Body of pancreas (tissue), 4 donors: ENCODE measurements around the gene TNNT2. TPM values are rescaled to one million over a fixed set of nuclear protein-coding genes. Genes with fewer than 3 reads are reported as not detected.

ENCODE experiments used
- ATAC-seq: fragments of 150-250 bp; one replicate; pipeline ENCODE4 v1.9.1; 2016
- DNase-seq, 4 donors: peaks; one replicate each; pipeline ENCODE4 v3.0.0-alpha.2; 2019
- H3K27ac ChIP-seq, 4 donors: fragments of 200-600 bp; sonication (generic); 1 replicate in 3 of 4; 2 replicates in 1 of 4; pipeline versions ENCODE4 v1.5.1 to v1.6.1; 2016 to 2019; ENCODE audit warnings: mild to moderate bottlenecking in 1 of 4, mixed read lengths in 1 of 4, moderate library complexity in 1 of 4
- H3K27me3 ChIP-seq, 2 donors: fragments of 200-600 bp; sonication (generic); one replicate each; pipeline ENCODE4 v1.6.0; 2016; ENCODE audit warnings: mild to moderate bottlenecking in 1 of 2
- H3K36me3 ChIP-seq, 2 donors: fragments of 200-600 bp; sonication (generic); replicated peaks in 1 of 2; 2 replicates each; pipeline ENCODE4 v1.5.1; 2016; ENCODE audit warnings: low read depth in 2 of 2; ENCODE audit not compliant: insufficient read depth in 1 of 2
- H3K4me1 ChIP-seq: fragments of 200-600 bp; sonication (generic); one replicate; pipeline ENCODE4 v1.6.0; 2016
- H3K4me3 ChIP-seq, 2 donors: fragments of 200-600 bp; sonication (generic); 1 replicate in 1 of 2; 2 replicates in 1 of 2; pipeline ENCODE4 v1.5.1; 2016 to 2019
- H3K9me3 ChIP-seq, 3 donors: fragments of 200-600 bp; sonication (generic); 1 replicate in 2 of 3; 2 replicates in 1 of 3; pipeline ENCODE4 v1.5.1; 2016
- CTCF ChIP-seq, 7 experiments: fragments of 450-650 bp in 4 of 7; fragments of 200-600 bp in 3 of 7; sonication (generic) in 3 of 7; IDR thresholded peaks; one replicate each; pipeline ENCODE4 v1.5.1; 2016 to 2019; ENCODE audit warnings: antibody characterized with exemption in 7 of 7
- POLR2A ChIP-seq, 3 donors: fragments of 450-650 bp; IDR thresholded peaks; one replicate each; pipeline ENCODE4 v1.6.1; 2016; ENCODE audit warnings: antibody characterized with exemption in 3 of 3, mild to moderate bottlenecking in 2 of 3
- WGBS, 2 donors: methylation state at CpG; one replicate each; pipeline ENCODE4 v1.1.5; 2017; 5-methylcytosine and 5-hydroxymethylcytosine counted together
- intact Hi-C: fragments of 100-400 bp; cut with DNase I; formaldehyde crosslinking; loops from one replicate; pipeline ENCODE4 v1.15.1; 2023
- total RNA-seq, 2 donors: library from RNA; depleted of rRNA; stranded (reverse); fragments of >200 nt; gene quantifications; one replicate each; pipeline ENCODE4 v1.1.0, GENCODE V29; 2016

Gene TNNT2
- total RNA-seq, 2 donors from 2014 or later = 1.8 TPM; not detected in 1

- intact Hi-C loops = loop anchor here (5.0 kb wide), 1 partner anchor 33 kb away; no protein-coding TSS in a partner anchor
- Histone ChIP-seq H3K27ac (no peak overlapping the region), H3K27me3 (no peaks in the 10 kb centered on the region), H3K9me3 (no peaks in the 10 kb centered on the region), H3K4me1 (peaks cover 9% of the 10 kb centered on the region), H3K4me3 (no peak overlapping the region), H3K36me3 (no peaks in the 10 kb centered on the region)
- TF ChIP-seq POLR2A (IDR thresholded peaks at IDR 0.05) (no peak), CTCF (IDR thresholded peaks at IDR 0.05) (no peak)
- DNase-seq = no peak
- no peak for ATAC-seq
- 66 to 71% methylated on average over 9 of the region's 9 CpGs for WGBS, 2 donors
Observed at GRCh38 chr1:201379733-201380242, 2.3 kb upstream of the TNNT2 start.

- no peak for DNase-seq
- WGBS, 2 donors = 51 to 54% methylated on average over 3 to 6 of the region's 6 CpGs
- no peak overlapping the region for H3K4me3 ChIP-seq
- H3K4me1 ChIP-seq = peaks cover 17% of the 10 kb centered on the region
- H3K27me3 ChIP-seq = no peaks in the 10 kb centered on the region
- no peaks in the 10 kb centered on the region for H3K9me3 ChIP-seq
- no peak overlapping the region for H3K27ac ChIP-seq
- H3K36me3 ChIP-seq = no peaks in the 10 kb centered on the region
- TF ChIP-seq CTCF (IDR thresholded peaks at IDR 0.05) (no peak), POLR2A (IDR thresholded peaks at IDR 0.05) (no peak)
- intact Hi-C loops = loop anchor here (5.0 kb wide), 1 partner anchor 33 kb away; no protein-coding TSS in a partner anchor
- ATAC-seq = no peak
Observed at GRCh38 chr1:201378804-201379203, 1.3 kb upstream of the TNNT2 start.

- intact Hi-C loops = loop anchor here (5.0 kb wide), 1 partner anchor 36 kb away; no protein-coding TSS in a partner anchor
- H3K4me1 ChIP-seq = peaks cover 17% of the 10 kb centered on the region
- ATAC-seq = peak; percentile 57
- DNase-seq = peak; percentile 37 to 54 (median 48)
- no peak overlapping the region for H3K27ac ChIP-seq
- no peak overlapping the region for H3K4me3 ChIP-seq
- 28 to 38% methylated on average over 10 to 11 of the region's 11 CpGs for WGBS, 2 donors
- peak in 6 of 7 experiments; percentile 31 to 57 (median 50) for TF ChIP-seq CTCF (IDR thresholded peaks at IDR 0.05)
- TF ChIP-seq POLR2A (IDR thresholded peaks at IDR 0.05) = no peak
- no peaks in the 10 kb centered on the region for H3K9me3 ChIP-seq
- H3K36me3 ChIP-seq = no peaks in the 10 kb centered on the region
- H3K27me3 ChIP-seq = no peaks in the 10 kb centered on the region
Observed at GRCh38 chr1:201376464-201377374, 761 bp downstream of the TNNT2 start.

GRCh38 chr1:201376107-201376463 is 1.4 kb downstream of the TNNT2 start:
- DNase-seq = no peak
- H3K27ac ChIP-seq = no peak overlapping the region
- intact Hi-C loops = loop anchor here (5.0 kb wide), 1 partner anchor 36 kb away; no protein-coding TSS in a partner anchor
- TF ChIP-seq CTCF (IDR thresholded peaks at IDR 0.05) = no peak
- no peak for TF ChIP-seq POLR2A (IDR thresholded peaks at IDR 0.05)
- H3K27me3 ChIP-seq = no peaks in the 10 kb centered on the region
- H3K4me3 ChIP-seq = no peak overlapping the region
- no peak for ATAC-seq
- peaks cover 17% of the 10 kb centered on the region for H3K4me1 ChIP-seq
- no peaks in the 10 kb centered on the region for H3K9me3 ChIP-seq
- no peaks in the 10 kb centered on the region for H3K36me3 ChIP-seq
- 14 to 23% methylated on average over 4 of the region's 4 CpGs for WGBS, 2 donors
